Caco-2 (cell line): ENCODE measurements around the gene ARHGAP45. TPM values are rescaled to one million over a fixed set of nuclear protein-coding genes. Genes with fewer than 3 reads are reported as not detected.

Source experiments
- BruUV-seq: library from RNA; stranded (reverse); fragments of 400-500 nt; replicated peaks from 2 replicates; lab custom pipeline; 2021; lab: Mats Ljungman, UMichigan
- CTCF ChIA-PET: fragments of 300-600 bp; sonication (Branson Sonifier 250); formaldehyde crosslinking; loops from one replicate; lab custom pipeline; 2022; ENCODE audit warnings: antibody characterized with exemption; lab: Charles Lee
- POLR2A ChIA-PET: fragments of 300-600 bp; sonication (Branson Sonifier 250); formaldehyde crosslinking; loops from one replicate; lab custom pipeline; 2022; ENCODE audit warnings: antibody characterized with exemption; lab: Charles Lee
- DNase-seq, 2 experiments: peaks; one replicate each; pipeline versions ENCODE4 v3.0.0 to v3.0.0-alpha.2; 2020 to 2022
- H3K27me3 ChIP-seq: replicated peaks from 2 replicates; pipeline ENCODE4 v1.6.0; 2011; ENCODE audit warnings: low read length; ENCODE audit not compliant: control insufficient read depth, insufficient read depth
- H3K36me3 ChIP-seq: 2 replicates; pipeline ENCODE4 v1.5.1; 2011; ENCODE audit warnings: low read length; ENCODE audit not compliant: control insufficient read depth, insufficient read depth
- H3K4me1 ChIP-seq: fragments of 250-450 bp; sonication (Bioruptor Pico); 2 replicates; pipeline ENCODE4 v1.5.1; 2020; ENCODE audit warnings: mild to moderate bottlenecking
- H3K4me3 ChIP-seq: 2 replicates; pipeline ENCODE4 v1.5.1; 2011; ENCODE audit warnings: low read depth, mild to moderate bottlenecking, control low read depth, low read length
- H3K9me3 ChIP-seq: fragments of 250-450 bp; sonication (Bioruptor Pico); 2 replicates; pipeline ENCODE4 v1.5.1; 2020; ENCODE audit warnings: mild to moderate bottlenecking, moderate library complexity
- H3K27ac Mint-ChIP-seq: one replicate; pipeline ENCODE4 v1.8.0; 2022; ENCODE audit warnings: mixed read lengths; ENCODE audit not compliant: unreplicated experiment
- H3K27me3 Mint-ChIP-seq: one replicate; pipeline ENCODE4 v1.8.0; 2022; ENCODE audit warnings: mixed read lengths; ENCODE audit not compliant: insufficient read depth, unreplicated experiment
- H3K36me3 Mint-ChIP-seq: one replicate; pipeline ENCODE4 v1.8.0; 2022; ENCODE audit warnings: mild to moderate bottlenecking, mixed read lengths; ENCODE audit not compliant: insufficient read depth, unreplicated experiment
- H3K4me1 Mint-ChIP-seq: one replicate; pipeline ENCODE4 v1.8.0; 2022; ENCODE audit warnings: low read depth, mixed read lengths; ENCODE audit not compliant: unreplicated experiment
- H3K4me3 Mint-ChIP-seq: one replicate; pipeline ENCODE4 v1.8.0; 2022; ENCODE audit warnings: mild to moderate bottlenecking, moderate library complexity, mixed read lengths; ENCODE audit not compliant: unreplicated experiment
- H3K9me3 Mint-ChIP-seq: one replicate; pipeline ENCODE4 v1.8.0; 2022; ENCODE audit warnings: mixed read lengths; ENCODE audit not compliant: unreplicated experiment
- intact Hi-C: fragments of 100-400 bp; cut with micrococcal nuclease; formaldehyde crosslinking; loops from one replicate; pipeline ENCODE4 v1.10.0; 2022; ENCODE audit not compliant: unreplicated experiment
- total RNA-seq: library from RNA; stranded (reverse); gene quantifications from 2 replicates; pipeline ENCODE4 v1.2.3, GENCODE V29; 2022
- TF ChIP-seq, protein P1 (sequence below), 2 experiments: fragments of 200-600 bp in 1 of 2; IDR thresholded peaks; 1 replicate in 1 of 2; 2 replicates in 1 of 2; pipeline versions ENCODE4 v1.5.1 to v1.8.0; 2011 to 2022; ENCODE audit warnings: antibody characterized with exemption in 1 of 2, control low read depth in 1 of 2, inconsistent platforms in 1 of 2, low read depth in 1 of 2, low read length in 1 of 2, mild to moderate bottlenecking in 1 of 2, moderate library complexity in 1 of 2; ENCODE audit not compliant: insufficient read depth in 1 of 2, severe bottlenecking in 1 of 2, unreplicated experiment in 1 of 2

ARHGAP45 gene
- total RNA-seq, 1 experiment from 2014 or later, result 38.6 TPM

DNA sequence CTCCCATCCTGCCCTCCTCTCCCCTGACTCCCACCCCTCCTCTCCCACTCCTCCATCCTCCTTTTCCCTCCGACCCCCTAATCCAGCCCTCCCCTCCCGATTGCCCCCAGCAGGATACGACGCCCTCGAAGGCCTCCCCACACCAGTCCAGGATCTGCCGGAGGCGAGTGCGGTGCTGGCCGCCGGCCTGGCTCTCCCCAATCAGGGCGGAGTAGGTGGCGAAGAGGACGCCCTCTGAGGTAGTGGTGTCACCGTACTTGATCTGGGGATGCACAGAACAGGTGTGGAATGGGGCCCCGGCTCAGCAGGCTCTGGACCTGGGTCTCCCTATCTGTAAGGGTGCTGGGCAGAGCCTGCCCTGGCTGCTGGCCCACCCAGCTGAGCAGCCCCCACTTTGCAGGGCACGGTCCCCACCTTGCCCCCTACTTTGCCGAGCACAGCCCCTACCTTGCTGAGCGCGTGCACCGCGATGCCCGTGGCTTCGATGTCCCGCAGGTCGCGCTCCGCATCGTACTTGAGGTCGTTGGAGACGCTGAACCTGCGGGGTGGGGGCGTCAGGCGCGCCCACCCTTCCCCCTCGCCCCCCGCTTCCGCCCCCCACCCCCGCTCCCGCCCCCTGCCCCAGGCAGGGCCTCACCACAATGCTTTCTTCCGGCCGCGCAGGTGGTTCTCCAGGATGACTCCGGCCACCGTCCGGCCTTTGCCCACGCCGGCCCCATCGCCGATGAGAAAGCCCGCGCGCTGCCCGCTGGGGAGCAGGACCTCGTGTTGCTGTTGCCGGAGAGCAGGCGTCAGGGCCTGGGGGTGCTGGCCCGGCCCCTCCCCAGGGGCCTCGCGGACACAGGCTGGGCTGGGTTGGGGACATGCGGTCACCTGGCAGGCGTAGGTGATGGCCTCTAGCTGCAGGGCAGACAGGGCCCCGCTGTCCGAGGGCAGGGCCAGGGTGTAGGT is 55.3 kb downstream of the ARHGAP45 start:
- Mint-ChIP-seq H3K4me3 (no peak overlapping the region), H3K36me3 (peaks cover 54% of the 10 kb centered on the region), H3K9me3 (no peaks in the 10 kb centered on the region), H3K27ac (no peak overlapping the region), H3K4me1 (no peaks in the 10 kb centered on the region), H3K27me3 (no peaks in the 10 kb centered on the region)
- H3K27me3 ChIP-seq, result no peaks in the 10 kb centered on the region
- TF ChIP-seq, protein P1, sequence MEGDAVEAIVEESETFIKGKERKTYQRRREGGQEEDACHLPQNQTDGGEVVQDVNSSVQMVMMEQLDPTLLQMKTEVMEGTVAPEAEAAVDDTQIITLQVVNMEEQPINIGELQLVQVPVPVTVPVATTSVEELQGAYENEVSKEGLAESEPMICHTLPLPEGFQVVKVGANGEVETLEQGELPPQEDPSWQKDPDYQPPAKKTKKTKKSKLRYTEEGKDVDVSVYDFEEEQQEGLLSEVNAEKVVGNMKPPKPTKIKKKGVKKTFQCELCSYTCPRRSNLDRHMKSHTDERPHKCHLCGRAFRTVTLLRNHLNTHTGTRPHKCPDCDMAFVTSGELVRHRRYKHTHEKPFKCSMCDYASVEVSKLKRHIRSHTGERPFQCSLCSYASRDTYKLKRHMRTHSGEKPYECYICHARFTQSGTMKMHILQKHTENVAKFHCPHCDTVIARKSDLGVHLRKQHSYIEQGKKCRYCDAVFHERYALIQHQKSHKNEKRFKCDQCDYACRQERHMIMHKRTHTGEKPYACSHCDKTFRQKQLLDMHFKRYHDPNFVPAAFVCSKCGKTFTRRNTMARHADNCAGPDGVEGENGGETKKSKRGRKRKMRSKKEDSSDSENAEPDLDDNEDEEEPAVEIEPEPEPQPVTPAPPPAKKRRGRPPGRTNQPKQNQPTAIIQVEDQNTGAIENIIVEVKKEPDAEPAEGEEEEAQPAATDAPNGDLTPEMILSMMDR (IDR thresholded peaks at IDR 0.05; ENCODE audit: insufficient read depth in 1 of 2, low read depth in 1 of 2, low read length in 1 of 2, severe bottlenecking in 1 of 2, unreplicated experiment in 1 of 2), result no peak
- BruUV-seq, result no TSS peak
- intact Hi-C loops, result no loop called here
- POLR2A ChIA-PET, result no interaction called here
- DNase-seq, result no peak
- no peak overlapping the region for H3K4me3 ChIP-seq
- no peaks in the 10 kb centered on the region; the same call in 1 of the 2 replicates for H3K36me3 ChIP-seq
- H3K4me1 ChIP-seq, result no peaks in the 10 kb centered on the region
- no peaks in the 10 kb centered on the region for H3K9me3 ChIP-seq
- CTCF ChIA-PET, result no interaction called here

DNA sequence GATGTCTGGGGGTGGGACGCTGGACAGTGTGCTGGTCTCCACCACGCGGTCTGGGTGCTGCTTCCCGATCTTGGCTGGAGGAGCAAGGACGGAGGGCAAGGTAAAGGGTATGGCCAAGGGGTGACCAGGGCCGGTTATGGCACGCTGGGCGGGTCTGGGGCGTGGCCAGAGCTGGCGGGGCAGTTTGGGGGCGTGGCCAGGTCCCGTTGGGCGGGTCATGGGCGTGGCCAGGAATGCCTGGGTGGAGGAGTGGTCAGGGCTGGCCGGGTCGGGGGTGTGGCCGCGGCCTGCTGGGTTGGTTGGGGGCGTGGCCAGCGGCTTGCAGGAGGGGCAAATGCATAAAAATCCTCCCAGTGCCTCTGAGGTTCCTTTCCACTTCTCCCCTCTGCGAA is 56.0 kb downstream of the ARHGAP45 start:
- H3K27me3 Mint-ChIP-seq, result no peaks in the 10 kb centered on the region
- peaks cover 59% of the 10 kb centered on the region for H3K36me3 Mint-ChIP-seq
- no TSS peak for BruUV-seq
- no peak overlapping the region for H3K4me3 ChIP-seq
- CTCF ChIA-PET, result no interaction called here
- H3K27me3 ChIP-seq, result no peaks in the 10 kb centered on the region
- DNase-seq, result peak; percentile 80 to 81
- no peaks in the 10 kb centered on the region for H3K9me3 ChIP-seq
- no peaks in the 10 kb centered on the region; the same call in 1 of the 2 replicates for H3K36me3 ChIP-seq
- TF ChIP-seq, protein P1 (IDR thresholded peaks at IDR 0.05; ENCODE audit: insufficient read depth in 1 of 2, low read depth in 1 of 2, low read length in 1 of 2, severe bottlenecking in 1 of 2, unreplicated experiment in 1 of 2), result no peak
- H3K4me3 Mint-ChIP-seq, result no peak overlapping the region
- intact Hi-C loops, result no loop called here
- no peaks in the 10 kb centered on the region for H3K4me1 Mint-ChIP-seq
- POLR2A ChIA-PET, result no interaction called here
- H3K4me1 ChIP-seq, result no peaks in the 10 kb centered on the region
- H3K27ac Mint-ChIP-seq, result no peak overlapping the region
- no peaks in the 10 kb centered on the region for H3K9me3 Mint-ChIP-seq

DNA sequence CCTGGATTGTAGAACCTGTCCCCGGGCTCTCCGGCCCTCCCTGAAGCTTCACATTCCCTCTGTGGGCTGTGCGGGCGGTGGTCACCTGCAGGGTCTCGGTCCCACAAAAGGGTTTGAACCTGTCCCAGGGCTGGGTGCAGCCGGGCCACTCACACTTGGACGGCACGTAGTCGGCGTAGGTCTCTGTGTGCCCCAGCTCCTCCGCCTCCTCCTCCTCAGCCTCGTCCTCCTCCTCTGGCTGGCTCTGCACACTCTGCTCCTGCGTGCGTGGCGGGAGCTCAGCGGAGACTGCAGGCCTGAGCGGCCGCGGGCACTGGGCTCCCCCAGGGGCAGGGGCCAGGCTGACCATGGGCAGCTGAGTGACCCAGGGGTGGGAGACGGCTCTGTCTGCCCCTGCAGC is 56.4 kb downstream of the ARHGAP45 start:
- intact Hi-C loops, result no loop called here
- no peaks in the 10 kb centered on the region; the same call in 1 of the 2 replicates for H3K36me3 ChIP-seq
- no peaks in the 10 kb centered on the region for H3K9me3 ChIP-seq
- H3K27ac Mint-ChIP-seq, result no peak overlapping the region
- no peaks in the 10 kb centered on the region for H3K9me3 Mint-ChIP-seq
- no peaks in the 10 kb centered on the region for H3K4me1 ChIP-seq
- no peak overlapping the region for H3K4me3 ChIP-seq
- CTCF ChIA-PET, result no interaction called here
- H3K4me3 Mint-ChIP-seq, result no peak overlapping the region
- H3K4me1 Mint-ChIP-seq, result no peaks in the 10 kb centered on the region
- H3K27me3 Mint-ChIP-seq, result no peaks in the 10 kb centered on the region
- DNase-seq, result no peak
- BruUV-seq, result no TSS peak
- TF ChIP-seq, protein P1 (IDR thresholded peaks at IDR 0.05; ENCODE audit: insufficient read depth in 1 of 2, low read depth in 1 of 2, low read length in 1 of 2, severe bottlenecking in 1 of 2, unreplicated experiment in 1 of 2), result no peak
- POLR2A ChIA-PET, result interaction anchor here (0.5 kb wide), 1 partner anchor 19 kb away, joined by 3 read pairs; the partner anchor contains the start of gene GPX4
- H3K36me3 Mint-ChIP-seq, result peaks cover 55% of the 10 kb centered on the region
- H3K27me3 ChIP-seq, result no peaks in the 10 kb centered on the region
